Neural progenitor cell (in vitro differentiated cells): ENCODE data around the gene ZNF276.

Experiments
- CTCF ChIP-seq: fragments of 200-600 bp; sonication (generic); IDR thresholded peaks from 2 replicates; pipeline ENCODE4 v1.5.1; 2017; ENCODE audit warnings: antibody characterized with exemption, mild to moderate bottlenecking
- EZH2 ChIP-seq: fragments of 200-600 bp; sonication (generic); IDR thresholded peaks from 2 replicates; pipeline ENCODE4 v1.6.1; 2017; ENCODE audit warnings: antibody characterized with exemption, mild to moderate bottlenecking, moderate library complexity
- EZH2phosphoT487 ChIP-seq: fragments of 200-600 bp; sonication (generic); IDR thresholded peaks from 2 replicates; pipeline ENCODE4 v1.6.1; 2017; ENCODE audit warnings: antibody characterized with exemption

- TF ChIP-seq CTCF (no peak), EZH2 (no peak), EZH2phosphoT487 (no peak)
These were observed 58.6 kb downstream of the ZNF276 start for GRCh38 chr16:89779909-89780305.
